Stimulated activated CD8-positive, alpha-beta memory T cell treated with anti-CD3 and anti-CD28 coated beads, Interleukin-12 subunit alpha, Interleukin-12 subunit beta, amount 100 ng/mL, for 1 hour (primary cell): ENCODE results near the gene RNFT1.
"Not testable (repeated sequence)": the region's sequence is repeated elsewhere in the genome, so short reads cannot be mapped to it uniquely, and the experiment has no call there.

ENCODE experiments used
- DNase-seq: peaks from one replicate; pipeline ENCODE4 v3.0.0-alpha.2; 2020; ENCODE audit warnings: low read depth

The RNFT1 gene

GRCh38 chr17:59964482-59965328, at the start of gene RNFT1:
Gene RNFT1 (minus strand): TSS chr17:59964740. CDS start chr17:59964663, 77 bp downstream.
- DNase-seq, result peak; percentile 85

- DNase-seq, result not testable (repeated sequence)
These were observed 44.8 kb upstream of the RNFT1 start for GRCh38 chr17:60009326-60009725.

- not testable (repeated sequence) for DNase-seq
These were observed 43.8 kb upstream of the RNFT1 start for GRCh38 chr17:60008377-60008776.

GRCh38 chr17:60006160-60006559, 41.6 kb upstream of the RNFT1 start:
- DNase-seq, result no peak

- DNase-seq, result not testable (repeated sequence)
These were observed 40.0 kb upstream of the RNFT1 start for GRCh38 chr17:60004561-60004960.

- not testable (repeated sequence) for DNase-seq
These were observed 37.9 kb upstream of the RNFT1 start for GRCh38 chr17:60002405-60002804.

GRCh38 chr17:59996608-59997007, 32.1 kb upstream of the RNFT1 start:
- not testable (repeated sequence) for DNase-seq

- not testable (repeated sequence) for DNase-seq
These were observed 10.6 kb upstream of the RNFT1 start for GRCh38 chr17:59975166-59975565.

GRCh38 chr17:59973483-59973882, 8.9 kb upstream of the RNFT1 start:
- DNase-seq, result not testable (repeated sequence)

GRCh38 chr17:59972778-59973177, 8.2 kb upstream of the RNFT1 start:
- no peak for DNase-seq

- DNase-seq, result not testable (repeated sequence)
These were observed 7.2 kb upstream of the RNFT1 start for GRCh38 chr17:59971771-59972170.

GRCh38 chr17:59963738-59964481, 630 bp downstream of the RNFT1 start:
- DNase-seq, result peak; percentile 23

- DNase-seq, result no peak
These were observed 1.7 kb downstream of the RNFT1 start for GRCh38 chr17:59962739-59963318.

- not testable (repeated sequence) for DNase-seq
These were observed 5.0 kb downstream of the RNFT1 start for GRCh38 chr17:59959574-59959973.

GRCh38 chr17:59954856-59955255, 9.7 kb downstream of the RNFT1 start:
- DNase-seq, result no peak

- no peak for DNase-seq
These were observed 14.5 kb downstream of the RNFT1 start for GRCh38 chr17:59950049-59950448.

GRCh38 chr17:59947310-59947709, 17.2 kb downstream of the RNFT1 start:
- DNase-seq, result not testable (repeated sequence)

- DNase-seq, result not testable (repeated sequence)
These were observed 18.1 kb downstream of the RNFT1 start for GRCh38 chr17:59946433-59946832.

GRCh38 chr17:59941131-59941530, 23.4 kb downstream of the RNFT1 start:
- no peak for DNase-seq

GRCh38 chr17:59940697-59941096, 23.8 kb downstream of the RNFT1 start:
- not testable (repeated sequence) for DNase-seq

- DNase-seq, result not testable (repeated sequence)
These were observed 31.2 kb downstream of the RNFT1 start for GRCh38 chr17:59933317-59933716.

- not testable (repeated sequence) for DNase-seq
These were observed 33.8 kb downstream of the RNFT1 start for GRCh38 chr17:59930768-59931167.

- not testable (repeated sequence) for DNase-seq
These were observed 34.4 kb downstream of the RNFT1 start for GRCh38 chr17:59930121-59930520.
